Measurements from ENCODE around the gene GAK.
"Not testable (repeated sequence)": the region's sequence is repeated elsewhere in the genome, so short reads cannot be mapped to it uniquely, and the experiment has no call there.

Gene GAK

DNA sequence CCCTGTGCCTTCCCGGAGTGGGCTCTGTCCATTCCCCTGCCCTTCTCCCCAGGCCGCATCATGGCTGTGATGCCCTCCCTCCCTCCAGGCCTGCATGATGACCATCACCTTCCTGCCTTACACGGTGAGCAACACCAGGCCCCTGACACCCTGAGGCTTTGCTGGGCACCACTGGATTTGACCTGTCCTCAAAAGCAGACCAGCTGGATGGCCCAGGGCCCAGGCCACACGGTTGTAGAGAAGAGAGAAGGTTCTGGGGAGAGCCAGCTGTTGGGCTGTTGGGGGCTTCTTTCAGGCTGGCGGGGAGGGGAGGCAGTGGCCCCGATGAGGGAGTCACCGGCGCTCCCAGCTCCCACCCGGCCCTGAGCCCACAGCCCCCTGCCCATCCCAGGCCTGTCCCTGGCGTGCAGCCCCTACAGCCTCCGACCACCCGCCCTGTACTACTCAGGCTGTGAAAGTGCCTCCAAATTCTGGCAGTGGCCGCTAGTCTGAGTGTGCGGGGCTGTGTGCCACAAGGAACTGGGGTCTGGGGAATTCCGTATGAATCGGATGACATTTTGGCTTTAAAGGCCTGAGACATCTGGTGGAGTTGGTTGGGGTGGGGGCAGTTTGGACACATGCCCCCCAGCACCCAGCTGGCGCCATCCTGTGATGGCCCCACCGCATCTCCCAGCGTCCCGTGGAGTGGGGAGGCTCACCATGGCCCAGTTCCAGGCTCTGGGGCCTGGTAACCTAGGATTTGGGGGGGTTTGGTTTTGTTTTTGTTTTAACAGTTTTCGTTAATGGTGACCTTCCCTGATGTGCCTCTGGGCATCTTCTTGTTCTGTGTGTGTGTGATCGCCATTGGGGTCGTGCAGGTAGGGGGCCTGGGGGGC is 19.7 kb upstream of the GAK start:
- no peak for DNase-seq

DNA sequence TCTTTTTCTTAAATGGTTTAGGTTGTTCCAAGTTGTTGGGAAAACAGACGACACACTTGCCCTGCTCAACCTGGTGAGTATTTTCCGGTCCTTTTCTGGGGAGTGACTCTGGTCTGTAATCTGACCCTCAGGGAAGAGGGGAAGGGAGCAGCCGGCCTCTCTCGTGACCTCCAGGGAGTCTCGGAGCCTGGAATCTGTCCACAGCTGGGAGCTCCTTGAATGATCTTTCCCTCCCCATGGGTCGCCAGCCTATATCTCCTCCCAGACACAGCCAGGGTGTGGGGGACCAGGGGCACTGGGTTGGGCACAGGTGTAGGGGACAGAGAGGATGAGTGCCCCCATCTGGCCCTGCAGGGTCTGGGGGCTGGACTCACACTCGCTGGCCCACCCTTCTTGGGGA is 19.1 kb upstream of the GAK start:
- DNase-seq: no peak

DNA sequence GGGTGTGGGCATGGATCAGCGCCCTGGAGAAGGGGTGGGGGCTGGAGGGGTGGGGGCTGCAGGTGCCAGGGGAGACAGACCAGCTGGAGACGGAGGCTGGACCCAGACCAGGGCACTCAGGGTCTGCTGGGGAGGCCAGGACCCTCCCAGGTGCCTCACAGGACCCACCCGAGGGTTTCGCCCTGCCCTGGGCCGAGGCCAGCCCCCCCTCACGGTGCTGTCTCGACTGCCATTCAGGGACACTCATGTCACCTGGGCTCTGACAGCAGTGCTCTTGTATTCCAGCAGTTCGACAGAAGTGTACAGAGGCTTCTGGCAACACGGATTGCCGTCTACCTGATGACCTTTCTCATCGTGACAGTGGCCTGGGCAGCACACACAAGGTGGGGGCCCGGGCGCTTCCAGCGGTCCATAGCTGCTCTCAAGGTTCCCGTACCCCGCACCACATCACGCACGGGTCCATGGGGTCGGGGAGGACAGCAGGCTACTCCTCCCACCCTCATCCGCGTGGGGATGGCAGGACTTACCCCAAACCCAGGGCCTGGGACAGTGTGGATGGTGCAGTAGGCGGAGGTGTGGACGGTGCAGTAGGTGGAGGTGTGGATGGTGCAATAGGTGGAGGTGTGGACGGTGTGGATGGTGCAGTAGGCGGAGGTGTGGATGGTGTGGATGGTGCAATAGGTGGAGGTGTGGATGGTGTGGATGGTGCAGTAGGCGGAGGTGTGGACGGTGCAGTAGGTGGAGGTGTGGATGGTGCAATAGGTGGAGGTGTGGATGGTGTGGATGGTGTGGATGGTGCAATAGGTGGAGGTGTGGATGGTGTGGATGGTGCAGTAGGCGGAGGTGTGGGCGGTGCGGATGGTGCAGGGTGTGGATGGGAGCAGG is 18.3 kb upstream of the GAK start:
- DNase-seq: no peak

DNA sequence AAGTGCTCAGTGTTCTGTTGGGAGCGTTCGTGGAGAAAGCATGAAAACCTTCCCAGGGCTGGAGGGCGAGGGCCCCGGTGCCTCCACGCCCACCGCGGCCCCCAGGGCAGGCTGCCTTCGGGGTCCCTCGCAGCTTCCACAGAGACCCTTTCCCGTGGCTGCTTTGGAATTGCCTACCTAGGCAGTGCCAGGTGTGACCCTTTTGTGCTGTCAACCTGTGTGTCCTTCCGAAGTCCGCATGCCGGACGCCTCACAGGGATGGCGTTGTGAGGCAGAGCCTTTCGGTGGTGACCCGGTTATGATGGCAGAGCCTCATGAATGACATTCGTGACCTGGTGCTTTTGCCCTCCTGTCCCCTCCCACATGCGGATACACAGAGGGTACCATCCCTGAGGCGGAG is 17.5 kb upstream of the GAK start:
- DNase-seq: no peak

DNA sequence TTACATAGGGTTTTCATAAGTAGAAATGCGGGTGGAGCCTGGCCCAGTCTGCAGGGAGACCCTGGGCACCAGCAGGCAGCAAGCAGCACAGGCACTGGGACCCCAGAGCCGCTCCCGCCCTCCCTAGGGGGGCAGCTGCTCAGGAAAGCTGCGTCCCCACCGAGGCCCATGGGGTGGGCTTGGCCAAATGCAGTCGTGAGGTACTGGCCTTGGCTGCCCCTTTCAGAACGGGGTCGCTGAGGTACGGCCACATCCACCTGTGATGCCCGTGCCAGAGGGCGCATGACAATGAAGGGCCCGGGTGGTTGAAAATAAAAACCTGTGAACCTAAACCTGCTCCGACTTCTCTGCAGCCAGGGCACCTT is 16.8 kb upstream of the GAK start:
- DNase-seq: no peak

DNA sequence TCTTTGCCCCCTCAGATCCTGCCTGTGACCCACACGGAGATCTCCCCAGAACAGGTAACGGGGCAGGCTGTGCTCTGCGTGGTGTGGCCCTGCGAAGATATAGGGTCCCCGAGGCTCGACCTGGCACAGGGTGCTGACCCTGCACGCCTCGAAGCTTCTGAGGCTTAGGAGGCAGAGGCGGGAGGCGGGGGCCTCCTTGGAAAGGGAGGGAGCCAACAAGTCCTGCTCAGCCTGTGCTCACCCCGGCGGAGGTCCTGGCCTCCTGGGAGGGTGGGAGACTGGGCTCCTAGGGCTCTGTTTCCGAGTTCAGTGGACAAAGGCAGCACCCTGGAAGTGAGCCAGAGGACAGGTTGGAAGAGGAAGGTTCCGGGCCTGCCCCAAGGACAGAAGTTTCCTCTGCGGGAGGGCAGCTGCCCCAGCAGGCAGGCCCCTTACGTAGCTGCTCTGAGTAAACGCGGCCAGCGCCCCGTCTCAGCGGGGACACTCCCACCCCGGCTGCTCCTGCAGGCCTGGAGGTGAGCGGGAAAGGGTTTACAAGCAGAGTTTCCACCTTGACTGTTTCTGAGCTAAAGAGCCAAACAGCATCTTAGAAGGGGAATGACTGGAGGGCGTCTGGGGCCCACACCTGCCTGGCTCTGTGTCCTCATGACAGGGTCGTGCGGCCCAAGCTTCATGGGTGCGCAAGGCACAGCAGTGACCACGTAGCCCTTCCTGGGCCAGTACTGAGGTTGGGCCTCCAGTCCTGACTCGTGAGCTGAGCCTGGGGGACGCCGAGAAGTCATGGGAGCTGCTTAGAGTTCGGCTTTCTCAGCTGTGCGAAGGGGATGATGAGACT is 16.2 kb upstream of the GAK start:
- DNase-seq: no peak

DNA sequence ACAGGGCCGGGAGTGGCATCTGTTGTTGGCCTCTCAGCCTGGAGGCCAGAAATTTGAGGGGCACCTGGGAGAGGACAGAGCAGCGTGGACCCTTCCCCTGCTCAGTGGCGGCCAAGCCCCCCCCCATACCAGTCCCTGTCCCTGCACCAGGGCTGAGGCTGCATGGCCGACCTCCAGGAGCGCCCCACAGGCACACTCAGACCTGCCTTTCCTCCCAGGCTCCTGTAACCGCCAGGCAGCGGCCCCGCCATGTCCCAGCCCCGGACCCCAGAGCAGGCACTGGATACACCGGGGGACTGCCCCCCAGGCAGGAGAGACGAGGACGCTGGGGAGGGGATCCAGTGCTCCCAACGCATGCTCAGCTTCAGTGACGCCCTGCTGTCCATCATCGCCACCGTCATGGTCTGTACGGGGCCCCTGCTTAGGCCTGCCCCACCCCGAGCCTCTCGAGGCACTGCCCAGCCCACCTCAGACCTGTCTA is 15.4 kb upstream of the GAK start:
- no peak for DNase-seq

DNA sequence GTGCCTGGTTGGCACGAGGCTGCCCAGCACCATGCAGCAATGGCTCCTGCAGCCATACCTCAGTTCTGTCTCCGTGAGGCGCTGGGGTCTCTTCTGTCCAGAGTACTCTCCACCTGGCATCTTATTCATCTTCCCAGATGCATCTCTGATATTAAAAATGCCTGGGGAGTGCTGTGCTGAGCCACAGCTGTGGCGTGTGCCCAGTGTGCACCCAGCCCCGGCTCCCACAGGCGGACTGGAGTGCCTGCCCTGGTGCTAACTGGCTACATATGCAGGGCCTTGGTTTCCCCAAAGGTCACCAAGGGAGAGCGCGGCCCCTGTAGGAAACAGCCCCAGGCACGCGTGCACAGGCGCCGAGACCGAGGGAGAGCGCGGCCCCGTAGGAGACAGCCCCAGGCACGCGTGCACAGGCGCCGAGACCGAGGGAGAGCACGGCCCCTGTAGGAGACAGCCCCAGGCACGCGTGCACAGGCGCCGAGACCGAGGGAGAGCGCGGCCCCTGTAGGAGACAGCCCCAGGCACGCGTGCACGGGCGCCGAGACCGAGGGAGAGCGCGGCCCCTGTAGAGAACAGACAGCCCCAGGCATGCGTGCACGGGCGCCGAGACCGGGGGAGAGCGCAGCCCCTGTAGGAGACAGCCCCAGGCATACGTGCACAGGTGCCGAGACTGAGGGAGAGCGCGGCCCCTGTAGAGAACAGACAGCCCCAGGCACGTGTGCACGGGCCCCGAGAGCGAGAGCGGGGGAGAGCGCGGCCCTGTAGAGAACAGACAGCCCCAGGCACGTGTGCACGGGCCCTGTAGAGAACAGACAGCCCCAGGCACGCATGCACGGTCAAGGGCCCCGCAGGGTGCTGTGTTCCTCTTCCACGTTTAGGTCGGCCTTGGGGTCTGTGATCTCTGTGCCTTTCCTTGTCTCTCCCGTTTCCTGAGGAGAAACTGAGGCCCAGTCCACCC is 14.7 kb upstream of the GAK start:
- DNase-seq: no peak

DNA sequence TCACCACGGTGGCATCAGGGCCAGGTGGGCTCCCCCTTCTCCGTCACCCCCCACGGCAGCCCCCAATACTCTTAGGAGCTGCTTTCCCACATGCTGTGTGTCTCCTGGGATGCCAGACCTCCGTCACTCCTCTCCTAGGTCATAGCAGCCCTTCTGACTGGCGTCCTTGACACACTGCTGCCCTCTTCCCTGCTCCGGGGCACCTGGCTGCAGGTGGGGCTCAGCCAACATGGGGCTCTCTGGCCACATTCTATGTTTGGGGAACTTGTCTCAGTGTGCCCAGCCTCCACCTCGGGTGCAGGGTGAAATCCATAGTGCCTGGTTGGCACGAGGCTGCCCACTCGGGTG is 14.0 kb upstream of the GAK start:
- no peak for DNase-seq

DNA sequence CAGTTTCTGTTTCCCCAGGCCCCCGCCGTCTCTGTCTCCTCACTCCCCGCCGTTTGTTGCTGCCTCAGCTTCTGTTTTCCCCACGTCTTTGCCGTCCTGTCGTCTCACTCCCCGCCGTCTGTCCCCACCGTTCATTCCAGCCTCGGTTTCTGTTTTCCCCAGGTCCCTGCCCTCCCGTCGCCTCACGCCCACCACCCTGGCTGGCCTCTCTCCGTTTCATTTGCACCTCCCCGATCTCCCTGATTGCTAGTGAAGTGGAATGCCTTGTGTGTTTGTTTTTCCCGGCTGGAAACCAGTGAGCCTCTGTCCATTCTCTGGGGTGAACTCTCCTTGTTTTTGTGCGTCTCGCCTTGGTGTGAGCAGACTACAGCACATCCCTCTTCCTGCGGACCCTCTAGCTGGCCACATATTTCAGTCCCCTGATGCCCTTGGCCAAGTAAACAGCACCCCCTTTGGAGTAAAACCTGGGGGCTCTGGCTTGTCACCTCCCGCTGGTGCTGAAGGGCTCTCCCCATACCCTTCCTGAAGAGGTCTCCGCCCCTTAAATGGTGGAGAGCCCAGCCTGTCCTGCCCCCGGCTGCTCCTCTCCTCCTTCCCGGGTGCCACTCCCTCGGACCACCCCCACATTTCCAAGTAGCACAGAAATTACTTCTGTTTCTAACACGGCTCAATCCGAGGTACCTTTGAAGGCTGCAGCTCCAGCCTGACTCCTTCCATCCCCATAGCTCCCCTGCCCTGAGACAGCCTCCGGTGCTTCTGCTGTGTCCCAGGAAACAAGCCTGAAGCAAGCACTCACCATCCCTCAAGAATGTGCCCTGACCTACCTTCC is 13.4 kb upstream of the GAK start:
- no peak for DNase-seq

DNA sequence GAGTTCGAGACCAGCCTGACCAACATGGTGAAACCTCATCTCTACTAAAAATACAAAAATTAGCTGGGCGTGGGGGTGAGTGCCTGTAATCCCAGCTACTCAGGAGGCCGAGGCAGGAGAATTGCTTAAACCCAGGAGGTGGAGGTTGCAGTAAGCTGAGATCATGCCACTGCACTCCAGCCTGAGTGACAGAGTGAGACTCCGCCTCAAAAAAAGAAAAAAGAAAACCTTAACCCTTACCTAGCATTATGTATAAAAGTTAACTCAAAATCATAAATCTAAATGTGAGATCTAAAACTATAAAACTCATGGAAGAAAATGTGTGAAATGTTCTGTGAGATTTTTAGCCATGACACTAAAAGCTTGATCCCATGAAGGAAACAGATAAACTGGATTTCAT is 7.4 kb upstream of the GAK start:
- DNase-seq: not testable (repeated sequence)

DNA sequence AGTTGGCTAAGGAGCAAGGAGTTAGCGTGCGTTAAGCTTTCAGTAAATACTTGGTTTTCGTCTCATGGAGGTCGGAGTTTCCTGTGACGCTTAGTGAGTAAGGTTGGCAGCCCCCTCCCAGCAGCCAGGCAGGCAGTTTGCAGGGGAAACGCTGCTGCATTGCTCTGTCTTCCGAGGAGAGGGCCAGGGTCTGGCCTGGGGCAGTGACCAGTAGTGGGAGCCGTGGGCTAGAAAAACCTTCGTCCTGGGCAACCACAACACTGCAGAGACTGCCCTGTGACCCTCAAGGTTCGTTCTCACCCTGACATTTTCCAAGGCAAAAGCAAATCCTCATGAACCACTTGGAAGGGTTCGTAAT is 576 bp upstream of the GAK start:
- no peak for DNase-seq

DNA sequence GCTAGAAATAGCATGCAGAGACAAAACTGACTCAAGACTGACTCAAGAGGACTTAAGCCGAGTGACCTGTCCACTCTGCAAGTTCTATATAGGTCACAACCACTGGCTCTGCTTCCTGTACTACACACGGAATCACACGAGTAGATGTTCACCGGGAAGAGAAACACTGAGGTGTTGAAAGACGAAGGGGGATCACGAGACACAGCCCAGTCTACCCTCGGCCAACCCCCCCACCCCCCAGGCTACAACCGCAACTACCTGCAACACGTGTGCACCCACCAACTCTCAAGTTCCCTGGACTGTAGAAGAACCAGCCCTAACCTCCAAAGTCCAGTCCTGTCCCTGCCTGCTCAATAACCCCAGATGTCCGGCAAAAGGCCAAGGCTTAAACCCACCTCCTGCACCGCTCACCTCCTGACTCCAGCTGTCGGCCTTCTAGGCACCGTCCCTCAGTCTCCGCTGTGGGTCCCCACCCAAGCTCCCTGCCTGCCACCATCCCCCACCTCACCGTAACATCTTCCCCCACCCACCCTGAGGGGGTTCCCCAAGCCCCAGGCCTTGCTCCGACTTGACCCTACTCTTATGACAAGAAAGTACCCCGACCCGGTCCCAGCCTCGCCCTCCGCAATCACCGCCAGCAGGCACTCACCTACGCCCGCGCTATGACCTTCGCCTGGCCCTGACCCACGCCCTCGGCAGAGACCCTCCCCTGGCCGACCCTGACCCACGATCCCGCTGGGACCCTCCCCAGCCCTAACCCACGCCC is 739 bp downstream of the GAK start:
- DNase-seq: peak; percentile 45

DNA sequence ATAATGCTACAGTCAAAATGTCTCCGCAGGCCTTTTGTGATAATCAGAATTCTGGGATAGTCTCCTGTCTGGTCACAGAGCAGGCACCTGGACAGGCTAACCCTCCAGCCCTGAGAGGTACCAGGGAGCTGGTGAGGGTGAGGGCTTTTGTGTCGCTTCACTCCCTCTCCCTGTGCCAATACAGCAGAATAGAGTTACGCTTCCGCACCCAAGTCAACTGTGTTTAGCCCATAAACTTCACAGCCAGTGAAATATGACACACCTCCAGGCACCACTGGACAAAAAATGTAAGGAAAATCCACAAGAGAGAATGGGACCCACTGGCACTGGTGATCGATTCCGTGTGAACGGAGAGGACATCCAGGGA is 1.3 kb downstream of the GAK start:
- no peak for DNase-seq

DNA sequence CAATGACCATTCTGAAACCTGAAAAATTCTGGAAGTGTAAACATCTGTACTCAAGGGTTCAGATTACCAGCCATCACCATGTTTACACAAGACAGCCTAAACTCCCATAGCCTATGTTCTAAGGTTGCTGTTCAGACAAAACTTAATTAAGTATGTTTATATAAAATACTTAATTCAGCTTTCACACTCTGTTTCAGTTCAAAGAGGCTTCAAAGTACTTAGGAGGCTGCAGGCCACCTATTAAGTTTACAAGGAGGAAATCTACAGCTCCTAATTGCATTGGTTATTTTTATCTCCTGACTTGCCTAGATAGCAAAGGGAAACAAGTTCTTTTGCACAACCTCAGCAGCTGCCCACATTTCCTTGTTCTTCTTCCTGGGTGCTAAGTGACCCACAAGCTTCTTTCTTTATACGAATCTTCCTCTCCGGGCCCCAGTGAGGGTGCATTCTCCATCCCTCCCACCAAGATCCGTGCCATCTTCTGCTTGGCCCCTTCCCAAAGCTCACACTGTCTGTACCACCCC is 2.0 kb downstream of the GAK start:
- no peak for DNase-seq

DNA sequence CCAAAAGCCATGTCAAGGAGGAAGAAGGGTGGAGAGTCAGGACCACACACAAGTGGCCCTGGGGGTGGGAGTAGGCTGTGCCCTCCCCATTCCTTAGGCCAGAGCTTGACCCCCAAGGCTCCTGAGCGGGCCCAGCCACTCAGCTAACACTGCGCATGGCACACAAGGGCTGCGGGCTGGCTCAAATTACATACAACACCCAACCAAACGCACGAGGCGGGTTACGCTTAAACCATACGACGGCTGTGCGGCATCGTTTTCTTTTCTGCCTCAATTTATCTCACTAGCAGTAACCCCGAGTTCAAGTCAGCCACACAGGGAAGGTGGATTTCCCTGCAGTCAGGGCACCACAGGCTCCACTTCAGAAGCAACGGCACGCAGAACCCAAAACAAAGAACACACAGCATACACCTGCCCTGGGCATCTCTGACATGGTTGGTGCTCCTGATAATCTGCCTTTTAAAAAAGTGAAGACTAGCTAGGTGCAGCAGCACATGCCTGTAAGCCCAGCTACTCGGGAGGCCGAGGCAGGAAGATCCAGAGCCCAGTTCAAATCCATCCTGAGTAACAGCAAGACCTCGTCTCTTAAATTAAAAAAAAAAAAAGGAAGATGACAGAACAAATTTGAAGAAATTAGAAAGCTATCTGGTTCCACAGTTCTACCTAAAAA is 2.9 kb downstream of the GAK start:
- DNase-seq: no peak

DNA sequence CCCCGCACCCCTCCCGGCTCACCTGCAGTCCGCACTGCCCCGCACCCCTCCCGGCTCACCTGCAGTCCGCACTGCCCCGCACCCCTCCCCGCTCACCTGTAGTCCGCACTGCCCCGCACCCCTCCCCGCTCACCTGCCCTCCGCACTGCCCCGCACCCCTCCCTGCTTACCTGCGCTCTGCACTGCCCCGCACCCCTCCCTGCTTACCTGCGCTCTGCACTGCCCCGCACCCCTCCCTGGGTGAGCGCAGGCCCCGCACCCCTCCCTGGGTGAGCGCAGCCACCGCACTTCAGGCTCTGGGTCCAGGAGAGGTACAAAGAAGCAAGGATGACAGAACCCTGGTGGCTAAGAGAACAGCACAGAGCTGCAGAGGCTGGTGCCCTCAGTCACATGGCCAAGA is 4.5 kb downstream of the GAK start:
- DNase-seq: not testable (repeated sequence)

DNA sequence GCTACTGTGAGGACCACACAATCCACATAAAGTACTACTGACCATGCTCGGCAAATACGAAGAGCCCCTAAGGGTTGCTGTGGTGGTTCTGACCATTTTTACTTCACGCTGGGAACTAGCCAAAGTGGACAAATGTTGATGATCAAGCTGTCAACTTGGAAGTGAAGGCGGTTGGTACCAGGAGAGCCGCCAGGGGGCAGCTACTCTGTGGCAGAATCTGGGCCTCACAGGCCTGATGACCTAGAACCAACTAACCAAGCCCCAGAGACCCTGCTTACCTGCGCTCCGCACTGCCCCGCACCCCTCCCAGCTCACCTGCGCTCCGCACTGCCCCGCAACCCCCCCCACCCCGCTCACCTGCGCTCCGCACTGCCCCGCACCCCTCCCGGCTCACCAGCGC is 5.6 kb downstream of the GAK start:
- DNase-seq: no peak

DNA sequence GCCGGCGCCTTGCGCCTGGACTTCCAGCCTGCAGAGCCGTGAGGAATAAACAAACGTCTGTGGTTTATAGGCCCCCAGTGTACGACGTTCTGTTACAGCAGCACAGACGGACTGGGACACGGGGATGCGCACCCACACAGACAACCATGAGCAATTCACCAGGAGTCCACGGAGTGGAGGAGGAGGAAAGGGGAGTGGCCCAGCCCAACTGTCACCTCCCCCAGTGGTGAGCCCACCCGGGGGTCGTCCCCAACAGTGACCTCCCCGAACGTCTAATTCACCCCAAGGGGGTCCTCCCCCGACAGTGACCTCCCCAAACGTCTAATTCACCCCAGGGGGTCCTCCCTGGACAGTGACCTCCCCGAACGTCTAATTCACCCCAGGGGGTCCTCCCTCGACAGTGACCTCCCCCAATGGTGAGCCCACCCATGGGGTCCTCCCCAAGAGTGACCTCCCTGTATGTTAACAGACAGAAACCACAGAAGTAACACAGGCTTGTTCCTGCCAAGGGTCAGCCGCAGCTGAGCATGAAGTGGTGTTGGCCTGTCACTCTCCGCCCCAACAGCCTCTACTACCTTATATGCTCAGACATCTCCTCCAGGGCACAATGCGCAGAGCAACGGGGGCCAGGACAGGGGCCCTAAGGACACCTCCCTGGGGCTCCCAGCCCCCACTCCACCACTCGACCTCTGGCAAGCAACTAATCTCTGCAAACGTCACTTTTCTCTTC is 6.2 kb downstream of the GAK start:
- DNase-seq: no peak
